ENCODE data around the gene GAB2.

GRCh38 chr11:78216021-78216420 lies 201.6 kb downstream of the GAB2 start:
- no peak for TF ChIP-seq CTCF (IDR thresholded peaks at IDR 0.05; ENCODE audit: borderline replicate concordance, extremely low read depth, low read length, poor library complexity, severe bottlenecking)
- TF ChIP-seq EZH2 (IDR thresholded peaks at IDR 0.05; ENCODE audit: borderline replicate concordance, low read depth, low read length, severe bottlenecking), result no peak

Data from DND-41 (cell line).